PFSK-1 (cell line): ENCODE data around the gene MAP4K4.

Experiments
- FOXP2 ChIP-seq: optimal IDR thresholded peaks from 2 replicates; pipeline ENCODE3; 2011; ENCODE audit warnings: borderline replicate concordance, control low read depth, inconsistent platforms; ENCODE audit not compliant: insufficient read depth; ENCODE audit errors: extremely low read length, extremely low read depth
- POLR2AphosphoS5 ChIP-seq: IDR thresholded peaks from 2 replicates; pipeline ENCODE4 v1.6.1; 2012; ENCODE audit warnings: low read depth, mild to moderate bottlenecking, control low read depth, low read length, moderate library complexity
- SIN3A ChIP-seq: IDR thresholded peaks from 2 replicates; pipeline ENCODE4 v1.6.1; 2012; ENCODE audit warnings: mild to moderate bottlenecking, low read length, moderate library complexity, borderline replicate concordance; ENCODE audit not compliant: insufficient read depth
- TAF1 ChIP-seq: IDR thresholded peaks from 2 replicates; pipeline ENCODE4 v1.6.1; 2012; ENCODE audit warnings: low read length, control low read depth, borderline replicate concordance; ENCODE audit not compliant: insufficient read depth
- TF ChIP-seq, protein P1 (sequence below), 2 experiments: IDR thresholded peaks; 2 replicates each; pipeline versions ENCODE4 v1.6.1 to v1.8.0; 2011 to 2012; ENCODE audit warnings: low read depth in 2 of 2, low read length in 2 of 2, control low read depth in 1 of 2, inconsistent platforms in 1 of 2, mild to moderate bottlenecking in 1 of 2, moderate library complexity in 1 of 2; ENCODE audit not compliant: insufficient read depth in 1 of 2

MAP4K4 gene

DNA sequence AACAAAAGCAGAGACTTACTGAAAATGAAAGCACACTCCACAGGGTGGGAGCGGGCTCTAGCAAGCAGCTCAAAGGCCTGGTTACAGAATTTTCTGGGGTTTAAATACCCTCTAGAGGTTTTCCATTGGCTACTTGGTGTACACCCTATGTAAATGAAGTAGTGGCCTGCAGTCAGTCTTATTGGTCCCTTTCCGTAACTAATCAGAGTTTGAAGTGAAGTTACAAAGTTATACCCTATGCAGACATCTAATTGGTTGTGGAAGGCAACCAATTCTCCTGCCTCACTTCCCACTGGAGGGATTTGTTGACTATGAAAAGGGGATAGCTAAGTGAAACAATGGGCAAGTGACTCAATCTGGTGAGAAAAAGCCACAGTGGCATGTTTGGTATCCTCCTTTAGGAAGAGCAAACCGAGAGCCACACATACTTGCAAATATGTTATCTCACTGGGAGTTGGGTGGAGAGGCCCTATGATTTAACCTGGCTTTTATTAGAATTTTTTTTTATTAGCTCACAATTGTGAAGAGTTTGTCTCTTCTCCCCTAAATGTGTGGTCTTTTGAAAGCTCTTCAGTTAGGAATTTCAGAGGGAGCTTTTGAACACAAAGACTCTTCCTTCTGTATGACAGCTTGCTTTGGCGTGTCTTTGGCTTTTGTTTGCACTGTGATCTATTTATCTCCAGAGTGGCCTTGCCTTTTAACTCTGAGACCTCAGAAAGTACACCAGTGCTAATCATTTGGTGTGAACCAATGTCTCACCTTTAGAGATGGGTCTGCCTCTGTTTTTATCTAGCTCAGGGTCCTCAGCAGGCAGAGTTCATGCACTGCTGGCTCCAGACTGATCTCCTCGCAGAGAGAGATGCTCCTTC is 69.6 kb downstream of the MAP4K4 start:
- TF ChIP-seq TAF1 (no peak), SIN3A (no peak)

DNA sequence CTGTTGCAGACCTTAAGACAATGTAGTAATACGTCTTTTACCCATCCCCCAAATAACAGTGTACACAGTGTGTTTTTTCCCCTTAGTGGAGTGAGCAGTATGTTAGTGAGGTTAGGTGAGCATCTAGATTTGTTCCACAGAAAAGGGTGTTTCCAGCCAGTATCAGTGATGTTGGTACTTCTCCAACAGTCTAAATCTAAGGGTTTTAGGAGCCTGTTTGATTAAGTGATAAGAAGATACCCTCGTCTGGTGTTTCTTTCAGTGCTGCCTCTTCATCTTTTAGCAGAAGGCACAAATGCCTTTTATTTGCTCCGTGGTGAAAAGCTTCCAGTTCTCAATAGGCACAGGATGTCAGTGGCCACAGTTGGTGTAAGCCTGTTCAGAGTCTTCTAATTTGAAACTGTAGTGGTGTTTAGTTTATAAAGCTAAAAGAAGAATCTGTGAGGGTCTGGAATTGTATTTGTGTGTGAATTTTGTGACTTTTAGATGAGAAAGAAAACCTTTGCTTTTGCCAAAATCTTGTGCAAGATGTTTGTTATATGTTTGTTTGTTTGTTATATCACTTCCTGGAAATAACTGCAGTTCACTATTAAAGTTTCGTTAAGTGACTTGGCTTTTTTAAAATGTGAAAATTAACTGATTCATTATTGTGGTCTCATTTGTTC is 71.2 kb downstream of the MAP4K4 start:
- TF ChIP-seq FOXP2 (no peak), TAF1 (no peak)

DNA sequence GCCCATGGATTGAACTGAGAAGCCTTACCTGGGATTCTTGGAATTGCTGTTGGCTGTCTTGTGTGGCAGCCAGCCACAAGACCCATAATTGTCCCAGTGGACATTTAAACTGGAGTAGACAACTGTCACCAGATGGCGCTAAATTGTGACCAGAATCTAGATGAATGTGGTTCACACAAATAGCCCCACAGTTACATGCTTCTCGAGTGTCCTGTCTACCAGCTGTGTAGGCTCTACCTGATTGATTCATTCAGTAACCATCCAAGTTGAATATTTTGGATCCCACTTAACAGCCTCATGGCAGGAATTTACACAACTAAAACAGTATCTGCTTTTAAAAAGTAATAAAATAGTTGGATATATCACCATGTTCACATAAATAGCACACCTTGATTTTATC is 73.2 kb downstream of the MAP4K4 start:
- no peak for TF ChIP-seq POLR2AphosphoS5

DNA sequence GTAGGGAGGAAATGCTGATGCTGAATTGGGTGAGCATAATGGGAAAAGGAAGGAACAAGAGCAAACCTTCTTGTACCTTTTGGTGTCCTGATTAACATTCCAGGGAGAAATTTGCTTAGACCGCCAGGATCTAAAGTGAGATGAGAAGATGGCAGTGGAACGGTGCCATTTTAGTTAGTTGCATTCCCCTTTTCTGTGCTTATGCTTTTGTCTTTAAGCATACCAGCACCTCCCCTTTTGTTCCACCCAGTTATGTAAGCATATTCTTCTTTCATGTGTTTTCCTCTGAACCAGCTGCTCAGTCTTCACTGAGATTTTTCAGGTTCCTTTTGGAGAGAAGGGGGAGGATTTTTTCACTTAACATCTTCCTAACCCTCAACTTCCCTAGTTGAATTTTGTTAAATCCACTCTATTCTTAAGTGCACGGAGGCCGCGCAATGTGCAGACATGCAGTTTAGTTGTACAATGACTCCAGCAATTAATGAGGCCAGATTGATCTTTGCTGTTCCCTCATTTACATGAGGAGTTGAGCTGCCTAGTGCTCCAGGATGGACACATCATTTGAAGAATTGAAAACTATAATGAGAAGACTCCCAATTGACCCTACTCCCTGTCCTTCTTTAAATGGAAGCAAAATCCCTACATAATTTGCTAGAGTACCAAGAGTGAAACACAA is 73.9 kb downstream of the MAP4K4 start:
- TF ChIP-seq POLR2AphosphoS5 (no peak), FOXP2 (no peak), SIN3A (no peak)

DNA sequence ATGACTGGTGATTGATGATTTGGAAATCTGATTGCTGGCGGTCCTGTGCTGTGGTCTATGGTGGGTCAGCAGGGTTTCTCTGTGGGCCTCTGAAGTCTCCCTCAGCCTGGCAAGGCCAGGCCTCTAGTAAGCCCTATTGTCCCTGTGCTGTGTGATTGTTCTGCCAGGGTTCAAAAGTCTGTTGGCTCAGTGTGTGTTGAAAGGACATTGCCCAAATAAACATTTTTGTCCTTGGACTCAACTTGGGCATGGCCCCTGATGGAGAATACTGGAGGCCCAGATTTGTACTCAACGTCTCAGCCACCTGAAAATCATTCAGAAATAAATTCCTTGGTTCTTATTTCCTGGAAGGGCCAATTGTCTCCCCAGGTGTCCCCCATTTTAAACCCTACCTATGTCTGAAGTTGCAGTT is 74.4 kb downstream of the MAP4K4 start:
- TF ChIP-seq TAF1 = no peak
- TF ChIP-seq POLR2AphosphoS5 = no peak
- TF ChIP-seq, protein P1, sequence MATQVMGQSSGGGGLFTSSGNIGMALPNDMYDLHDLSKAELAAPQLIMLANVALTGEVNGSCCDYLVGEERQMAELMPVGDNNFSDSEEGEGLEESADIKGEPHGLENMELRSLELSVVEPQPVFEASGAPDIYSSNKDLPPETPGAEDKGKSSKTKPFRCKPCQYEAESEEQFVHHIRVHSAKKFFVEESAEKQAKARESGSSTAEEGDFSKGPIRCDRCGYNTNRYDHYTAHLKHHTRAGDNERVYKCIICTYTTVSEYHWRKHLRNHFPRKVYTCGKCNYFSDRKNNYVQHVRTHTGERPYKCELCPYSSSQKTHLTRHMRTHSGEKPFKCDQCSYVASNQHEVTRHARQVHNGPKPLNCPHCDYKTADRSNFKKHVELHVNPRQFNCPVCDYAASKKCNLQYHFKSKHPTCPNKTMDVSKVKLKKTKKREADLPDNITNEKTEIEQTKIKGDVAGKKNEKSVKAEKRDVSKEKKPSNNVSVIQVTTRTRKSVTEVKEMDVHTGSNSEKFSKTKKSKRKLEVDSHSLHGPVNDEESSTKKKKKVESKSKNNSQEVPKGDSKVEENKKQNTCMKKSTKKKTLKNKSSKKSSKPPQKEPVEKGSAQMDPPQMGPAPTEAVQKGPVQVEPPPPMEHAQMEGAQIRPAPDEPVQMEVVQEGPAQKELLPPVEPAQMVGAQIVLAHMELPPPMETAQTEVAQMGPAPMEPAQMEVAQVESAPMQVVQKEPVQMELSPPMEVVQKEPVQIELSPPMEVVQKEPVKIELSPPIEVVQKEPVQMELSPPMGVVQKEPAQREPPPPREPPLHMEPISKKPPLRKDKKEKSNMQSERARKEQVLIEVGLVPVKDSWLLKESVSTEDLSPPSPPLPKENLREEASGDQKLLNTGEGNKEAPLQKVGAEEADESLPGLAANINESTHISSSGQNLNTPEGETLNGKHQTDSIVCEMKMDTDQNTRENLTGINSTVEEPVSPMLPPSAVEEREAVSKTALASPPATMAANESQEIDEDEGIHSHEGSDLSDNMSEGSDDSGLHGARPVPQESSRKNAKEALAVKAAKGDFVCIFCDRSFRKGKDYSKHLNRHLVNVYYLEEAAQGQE (IDR thresholded peaks at IDR 0.05; ENCODE audit: insufficient read depth in 1 of 2, low read depth in 2 of 2, low read length in 2 of 2) = no peak
- no peak for TF ChIP-seq SIN3A

DNA sequence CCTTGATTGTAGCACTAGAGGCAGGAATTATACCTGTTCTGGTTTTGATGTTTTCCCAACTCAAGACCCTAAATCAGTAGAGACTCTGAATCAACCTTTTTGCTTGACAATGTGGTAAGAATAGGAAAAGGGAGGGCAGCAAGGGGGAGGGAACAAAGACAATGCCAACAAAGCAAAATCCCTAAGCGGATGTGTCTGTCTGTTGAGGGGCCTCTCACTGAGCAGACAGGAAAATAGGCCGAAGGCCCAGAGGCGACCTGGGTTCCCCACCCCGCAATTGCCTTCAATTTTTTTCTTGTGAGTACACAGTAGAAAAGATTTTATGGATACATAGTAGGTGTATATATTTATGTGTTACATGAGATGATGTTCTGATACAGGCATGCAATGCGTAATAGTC is 75.6 kb downstream of the MAP4K4 start:
- TF ChIP-seq FOXP2 (no peak), SIN3A (no peak), TAF1 (no peak)

DNA sequence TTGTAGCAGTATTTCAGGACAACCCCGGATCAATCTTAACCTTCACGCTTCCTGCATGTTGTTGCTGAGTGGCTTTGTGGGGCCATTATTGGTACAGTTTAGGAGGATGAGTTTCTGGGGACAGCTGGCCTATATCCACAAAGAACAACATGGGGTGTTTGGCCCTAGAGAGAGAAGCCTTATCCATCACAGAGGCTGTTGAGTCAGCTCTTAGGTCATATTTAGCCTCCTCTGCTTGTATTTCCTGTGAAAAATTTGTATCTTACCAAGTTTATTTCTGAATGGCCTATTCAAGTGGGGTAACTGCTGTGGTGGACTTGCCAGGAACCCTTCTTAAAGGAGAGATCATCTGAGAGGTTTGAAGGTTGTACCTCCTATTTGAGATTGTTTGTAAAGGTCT is 77.6 kb downstream of the MAP4K4 start:
- TF ChIP-seq TAF1 (no peak), FOXP2 (no peak), POLR2AphosphoS5 (no peak), SIN3A (no peak)
- TF ChIP-seq, protein P1 (IDR thresholded peaks at IDR 0.05; ENCODE audit: insufficient read depth in 1 of 2, low read depth in 2 of 2, low read length in 2 of 2) = no peak

DNA sequence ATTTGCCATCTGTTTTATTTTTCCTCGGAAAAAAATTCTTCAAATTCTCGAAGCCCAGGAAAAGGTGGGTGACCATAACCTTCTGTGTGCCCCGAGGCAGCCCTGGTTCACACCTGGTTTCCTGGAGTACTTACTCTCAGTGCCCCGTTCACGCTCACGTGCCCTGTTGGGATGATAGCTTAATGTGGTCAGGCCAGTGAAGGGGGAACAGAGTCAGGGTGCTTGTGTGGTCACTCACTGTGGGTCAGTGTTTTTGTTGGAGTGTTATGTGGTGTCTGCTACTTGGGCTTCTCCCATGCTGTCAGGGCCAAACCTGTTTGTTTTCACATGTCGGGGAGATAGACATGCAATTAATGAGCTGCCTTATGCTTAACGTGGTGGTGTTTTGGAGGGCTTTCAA is 78.1 kb downstream of the MAP4K4 start:
- TF ChIP-seq POLR2AphosphoS5 (no peak), FOXP2 (no peak)
- TF ChIP-seq, protein P1 (IDR thresholded peaks at IDR 0.05; ENCODE audit: insufficient read depth in 1 of 2, low read depth in 2 of 2, low read length in 2 of 2) = no peak
